Measurements from ENCODE around the gene APPBP2.

- TF ChIP-seq EP300 (IDR thresholded peaks at IDR 0.05; ENCODE audit: borderline replicate concordance in 1 of 2, low read depth in 2 of 2, low read length in 2 of 2) (no peak), JUN (IDR thresholded peaks at IDR 0.05; ENCODE audit: low read depth, low read length) (no peak), CTCF (IDR thresholded peaks at IDR 0.05; ENCODE audit: control extremely low read depth in 1 of 3, insufficient read depth in 1 of 3, low read depth in 1 of 3, low read length in 3 of 3) (no peak), MAFK (IDR thresholded peaks at IDR 0.05; ENCODE audit: low read depth, low read length) (no peak), KDM1A (IDR thresholded peaks at IDR 0.05; ENCODE audit: borderline replicate concordance, low read length) (no peak), RAD21 (IDR thresholded peaks at IDR 0.05 in 1 of 2, conservative IDR thresholded peaks at IDR 0.05 in 1 of 2; ENCODE audit: low read depth in 2 of 2, low read length in 2 of 2) (no peak), POLR2A (IDR thresholded peaks at IDR 0.05; ENCODE audit: control extremely low read depth in 1 of 2, low read depth in 2 of 2, low read length in 2 of 2) (no peak), EGR1 (IDR thresholded peaks at IDR 0.05; ENCODE audit: borderline replicate concordance, low read depth, low read length) (no peak), SP1 (IDR thresholded peaks at IDR 0.05; ENCODE audit: low read depth, low read length) (no peak), TAF1 (IDR thresholded peaks at IDR 0.05; ENCODE audit: low read depth, low read length) (no peak), POLR2AphosphoS5 (IDR thresholded peaks at IDR 0.05; ENCODE audit: low read depth, low read length) (no peak), SP4 (IDR thresholded peaks at IDR 0.05; ENCODE audit: low read length) (no peak), E2F6 (IDR thresholded peaks at IDR 0.05) (no peak)
Observed at GRCh38 chr17:60403523-60403810, 122.6 kb downstream of the APPBP2 start.

Measured in H1 (cell line).